GM18526 (cell line): Measurements from ENCODE around the gene POLR1H.

ENCODE experiments used
- POLR2A ChIP-seq: IDR thresholded peaks from 3 replicates; pipeline ENCODE4 v1.6.1; 2011; ENCODE audit not compliant: insufficient read length; ENCODE audit errors: extremely low read depth

The POLR1H gene

GRCh38 chr6:30047220-30047619 is 13.8 kb upstream of the POLR1H start:
- no peak for TF ChIP-seq POLR2A

- TF ChIP-seq POLR2A, result no peak
Measured at GRCh38 chr6:30053682-30054081, 7.4 kb upstream of the POLR1H start.

- no peak for TF ChIP-seq POLR2A
Measured at GRCh38 chr6:30055513-30055912, 5.6 kb upstream of the POLR1H start.

- no peak for TF ChIP-seq POLR2A
Measured at GRCh38 chr6:30060606-30061091, 416 bp upstream of the POLR1H start.

GRCh38 chr6:30061858-30062458 is 893 bp downstream of the POLR1H start:
- no peak for TF ChIP-seq POLR2A

- TF ChIP-seq POLR2A, result no peak
Measured at GRCh38 chr6:30062471-30063178, 1.6 kb downstream of the POLR1H start.

- TF ChIP-seq POLR2A, result no peak
Measured at GRCh38 chr6:30063315-30063714, 2.2 kb downstream of the POLR1H start.

- TF ChIP-seq POLR2A, result no peak
Measured at GRCh38 chr6:30066082-30066481, 5.0 kb downstream of the POLR1H start.

GRCh38 chr6:30066577-30067459 is 5.8 kb downstream of the POLR1H start, which contains the start of gene PPP1R11:
Gene PPP1R11 (plus strand): TSS chr6:30067198. CDS start chr6:30067411, 213 bp downstream.
- TF ChIP-seq POLR2A, result peak; percentile 74

- no peak for TF ChIP-seq POLR2A
Measured at GRCh38 chr6:30067460-30068139, 6.5 kb downstream of the POLR1H start.

- TF ChIP-seq POLR2A, result no peak
Measured at GRCh38 chr6:30071081-30071818, 10.2 kb downstream of the POLR1H start.

- TF ChIP-seq POLR2A, result no peak
Measured at GRCh38 chr6:30071858-30072257, 10.8 kb downstream of the POLR1H start.

GRCh38 chr6:30073489-30074235 is 12.6 kb downstream of the POLR1H start:
- no peak for TF ChIP-seq POLR2A
